GM12801 (cell line): ENCODE measurements around the gene PPP1R9A.

ENCODE experiments used
- CTCF ChIP-seq: IDR thresholded peaks from one replicate; pipeline ENCODE4 v1.5.1; 2011; ENCODE audit warnings: control low read depth; ENCODE audit not compliant: insufficient read length; ENCODE audit errors: extremely low read depth

Gene PPP1R9A

GRCh38 chr7:95311389-95311788, 404.0 kb downstream of the PPP1R9A start:
- no peak for TF ChIP-seq CTCF

- no peak for TF ChIP-seq CTCF
Observed at GRCh38 chr7:95312561-95312960, 405.2 kb downstream of the PPP1R9A start.

GRCh38 chr7:95316588-95316987, 409.2 kb downstream of the PPP1R9A start:
- no peak for TF ChIP-seq CTCF

- no peak for TF ChIP-seq CTCF
Observed at GRCh38 chr7:95317546-95317945, 410.2 kb downstream of the PPP1R9A start.

- no peak for TF ChIP-seq CTCF
Observed at GRCh38 chr7:95317966-95318365, 410.6 kb downstream of the PPP1R9A start.

GRCh38 chr7:95318501-95319100, 411.2 kb downstream of the PPP1R9A start:
- TF ChIP-seq CTCF, result no peak

GRCh38 chr7:95319570-95319969, 412.2 kb downstream of the PPP1R9A start:
- no peak for TF ChIP-seq CTCF

GRCh38 chr7:95320651-95321050, 413.3 kb downstream of the PPP1R9A start:
- no peak for TF ChIP-seq CTCF
